Activated B cell treated with CpG ODN at 0.5 μM for 24 hours (primary cell): ENCODE data around the gene LRRC73. TPM values are rescaled to one million over a fixed set of nuclear protein-coding genes. Genes with fewer than 3 reads are reported as not detected.
"Not testable (repeated sequence)": the region's sequence is repeated elsewhere in the genome, so short reads cannot be mapped to it uniquely, and the experiment has no call there.

ENCODE experiments used
- ATAC-seq: fragments of 200-7000 bp; cut with Tn5 transposase; one replicate; pipeline ENCODE4 v1.10.0; 2021; ENCODE audit warnings: low read depth, mild to moderate bottlenecking, moderate library complexity
- CTCF ChIA-PET: fragments of 350-600 bp; sonication (Branson Sonifier 250); formaldehyde crosslinking; loops from one replicate; lab custom pipeline; 2021; ENCODE audit warnings: antibody characterized with exemption; lab: Charles Lee
- POLR2A ChIA-PET: fragments of 350-600 bp; sonication (Branson Sonifier 250); formaldehyde crosslinking; loops from one replicate; lab custom pipeline; 2021; ENCODE audit warnings: antibody characterized with exemption; lab: Charles Lee
- DNase-seq: peaks from one replicate; pipeline ENCODE4 v3.0.0; 2022
- H3K27ac Mint-ChIP-seq: one replicate; pipeline ENCODE4 v1.8.0; 2020; ENCODE audit warnings: mixed read lengths
- H3K27me3 Mint-ChIP-seq: one replicate; pipeline ENCODE4 v1.8.0; 2021; ENCODE audit warnings: mixed read lengths
- H3K36me3 Mint-ChIP-seq: one replicate; pipeline ENCODE4 v1.8.0; 2021; ENCODE audit warnings: low read depth, mixed read lengths
- H3K4me1 Mint-ChIP-seq: one replicate; pipeline ENCODE4 v1.8.0; 2021; ENCODE audit warnings: mixed read lengths
- H3K4me3 Mint-ChIP-seq: one replicate; pipeline ENCODE4 v1.8.0; 2020; ENCODE audit warnings: mild to moderate bottlenecking, mixed read lengths
- H3K9me3 Mint-ChIP-seq: one replicate; pipeline ENCODE4 v1.8.0; 2020; ENCODE audit warnings: mixed read lengths
- CTCF ChIP-seq: fragments of 200-600 bp; IDR thresholded peaks from one replicate; pipeline ENCODE4 v1.8.0; 2022; ENCODE audit warnings: antibody characterized with exemption, mild to moderate bottlenecking
- intact Hi-C: fragments of 100-400 bp; cut with micrococcal nuclease; formaldehyde crosslinking; loops from one replicate; pipeline ENCODE4 v1.15.1; 2024
- total RNA-seq: library from RNA; stranded (reverse); gene quantifications from 2 replicates; pipeline ENCODE4 v1.2.3, GENCODE V29; 2022

Gene LRRC73
- total RNA-seq, result 0.31 and 0.34 TPM in 2 replicates

- intact Hi-C loops, result loop anchor here (5.0 to 10.0 kb wide), 5 partner anchors 143 to 945 kb away; partner anchors contain the start of genes NFKBIE, UBR2 and ZNF318
- Mint-ChIP-seq H3K4me1 (peaks cover 35% of the 10 kb centered on the region), H3K27ac (peak within 1 kb of the TSS; percentile 3), H3K36me3 (peaks cover 47% of the 10 kb centered on the region), H3K9me3 (no peaks in the 10 kb centered on the region), H3K27me3 (peaks cover 9% of the 10 kb centered on the region), H3K4me3 (peak within 1 kb of the TSS; percentile 81)
- ChIA-PET POLR2A (interaction anchor here (0.5 to 1.5 kb wide), 9 partner anchors 9 to 765 kb away, joined by 3 to 15 read pairs (median 4); partner anchors contain the start of genes ABCC10, CNPY3, CUL7 and TBCC), CTCF (interaction anchor here (1.4 kb wide), 1 partner anchor 8 kb away, joined by 4 read pairs; no protein-coding TSS in a partner anchor)
- DNase-seq, result peak; percentile 90
- ATAC-seq, result peak; percentile 79
- TF ChIP-seq CTCF, result no peak
Observed at GRCh38 chr6:43509984-43510826, at the start of gene LRRC73. Gene LRRC73 (minus strand): TSS chr6:43510346. CDS start chr6:43509785, 561 bp downstream.

GRCh38 chr6:43559328-43559727 lies 49.2 kb upstream of the LRRC73 start:
- POLR2A ChIA-PET, result interaction anchor here (0.5 kb wide), 1 partner anchor 82 kb away, joined by 3 read pairs; the partner anchor contains the start of gene TJAP1
- DNase-seq (no peak), ATAC-seq (no peak)
- intact Hi-C loops, result no loop called here
- Mint-ChIP-seq H3K36me3 (peaks cover 86% of the 10 kb centered on the region), H3K9me3 (no peaks in the 10 kb centered on the region), H3K27ac (no peak overlapping the region), H3K4me1 (no peaks in the 10 kb centered on the region), H3K4me3 (no peak overlapping the region), H3K27me3 (no peaks in the 10 kb centered on the region)
- CTCF ChIA-PET, result no interaction called here
- TF ChIP-seq CTCF, result no peak

GRCh38 chr6:43557620-43558019 lies 47.5 kb upstream of the LRRC73 start:
- CTCF ChIA-PET, POLR2A ChIA-PET, H3K27me3 Mint-ChIP-seq, H3K4me1 Mint-ChIP-seq, ATAC-seq, H3K27ac Mint-ChIP-seq, intact Hi-C loops, H3K9me3 Mint-ChIP-seq, H3K4me3 Mint-ChIP-seq, DNase-seq: not testable (repeated sequence)
- peaks cover 88% of the 10 kb centered on the region for H3K36me3 Mint-ChIP-seq

- Mint-ChIP-seq H3K36me3 (peaks cover 78% of the 10 kb centered on the region), H3K27ac (peak overlapping the region; percentile 57), H3K4me3 (no peak overlapping the region), H3K4me1 (peaks cover 2% of the 10 kb centered on the region), H3K27me3 (no peaks in the 10 kb centered on the region), H3K9me3 (no peaks in the 10 kb centered on the region)
- no peak for TF ChIP-seq CTCF
- DNase-seq, result no peak
- POLR2A ChIA-PET, result no interaction called here
- intact Hi-C loops, result no loop called here
- ATAC-seq, result peak; percentile 28
- CTCF ChIA-PET, result no interaction called here
Observed at GRCh38 chr6:43547222-43547621, 37.1 kb upstream of the LRRC73 start.

- peaks cover 8% of the 10 kb centered on the region for H3K4me1 Mint-ChIP-seq
- H3K27me3 Mint-ChIP-seq, result no peaks in the 10 kb centered on the region
- intact Hi-C loops, result no loop called here
- no peak overlapping the region for H3K27ac Mint-ChIP-seq
- H3K36me3 Mint-ChIP-seq, result peaks cover 66% of the 10 kb centered on the region
- TF ChIP-seq CTCF, result no peak
- ChIA-PET CTCF (no interaction called here), POLR2A (no interaction called here)
- H3K9me3 Mint-ChIP-seq, result no peaks in the 10 kb centered on the region
- H3K4me3 Mint-ChIP-seq, result no peak overlapping the region
- DNase-seq, result no peak
- ATAC-seq, result no peak
Observed at GRCh38 chr6:43544461-43544860, 34.3 kb upstream of the LRRC73 start.
